ENCODE results near the gene NMNAT2. TPM values are rescaled to one million over a fixed set of nuclear protein-coding genes. Genes with fewer than 3 reads are reported as not detected.

NMNAT2 gene
- total and polyA plus RNA-seq, 7 donors: 0.04 to 0.61 (median 0.38) TPM

- TF ChIP-seq CTCF (IDR thresholded peaks at IDR 0.05): no peak
- no peaks in the 10 kb centered on the region for H3K4me1 ChIP-seq
- H3K4me3 ChIP-seq: no peak overlapping the region
- intact Hi-C loops (cut with DNase I): no loop called here
- H3K27me3 ChIP-seq (ENCODE audit: insufficient read depth in 3 of 3, low read length in 2 of 3): peaks cover 0 to 42% (median 4%) of the 10 kb centered on the region in 3 donors
- no peak overlapping the region for H3K27ac ChIP-seq
- DNase-seq (no peak), ATAC-seq (no peak)
- H3K9me3 ChIP-seq: no peaks in the 10 kb centered on the region
- no peaks in the 10 kb centered on the region for H3K36me3 ChIP-seq (ENCODE audit: insufficient read depth in 1 of 2, low read depth in 1 of 2)
These were observed 6.5 kb upstream of the NMNAT2 start for GRCh38 chr1:183424691-183425090.

- no peak overlapping the region for H3K27ac ChIP-seq
- no peaks in the 10 kb centered on the region for H3K4me1 ChIP-seq
- no peak for DNase-seq
- H3K36me3 ChIP-seq (ENCODE audit: insufficient read depth in 1 of 2, low read depth in 1 of 2): no peaks in the 10 kb centered on the region
- no peak overlapping the region for H3K4me3 ChIP-seq
- WGBS, 3 donors: 42 to 54% (median 49%) methylated on average over 1 of the region's 1 CpG
- intact Hi-C loops (cut with DNase I): no loop called here
- no peak for TF ChIP-seq CTCF (IDR thresholded peaks at IDR 0.05)
- peaks cover 0 to 50% (median 2%) of the 10 kb centered on the region in 3 donors for H3K27me3 ChIP-seq (ENCODE audit: insufficient read depth in 3 of 3, low read length in 2 of 3)
- H3K9me3 ChIP-seq: no peaks in the 10 kb centered on the region
- no peak for ATAC-seq
These were observed 5.4 kb upstream of the NMNAT2 start for GRCh38 chr1:183423541-183423940.

- TF ChIP-seq CTCF (IDR thresholded peaks at IDR 0.05): no peak
- WGBS, 3 donors: 62 to 72% (median 63%) methylated on average over 3 of the region's 3 CpGs
- Histone ChIP-seq H3K9me3 (no peaks in the 10 kb centered on the region), H3K4me3 (no peak overlapping the region), H3K36me3 (ENCODE audit: insufficient read depth in 1 of 2, low read depth in 1 of 2) (no peaks in the 10 kb centered on the region), H3K27ac (no peak overlapping the region), H3K27me3 (ENCODE audit: insufficient read depth in 3 of 3, low read length in 2 of 3) (peaks cover 0 to 82% (median 16%) of the 10 kb centered on the region in 3 donors), H3K4me1 (peaks cover 10% of the 10 kb centered on the region)
- intact Hi-C loops (cut with DNase I): no loop called here
- ATAC-seq (no peak), DNase-seq (no peak)
These were observed 1.2 kb upstream of the NMNAT2 start for GRCh38 chr1:183419399-183419798.

GRCh38 chr1:183418696-183419095, 516 bp upstream of the NMNAT2 start:
- Histone ChIP-seq H3K27ac (no peak overlapping the region), H3K36me3 (ENCODE audit: insufficient read depth in 1 of 2, low read depth in 1 of 2) (no peaks in the 10 kb centered on the region), H3K4me3 (no peak overlapping the region), H3K4me1 (peaks cover 10% of the 10 kb centered on the region), H3K9me3 (no peaks in the 10 kb centered on the region), H3K27me3 (ENCODE audit: insufficient read depth in 3 of 3, low read length in 2 of 3) (peaks cover 2 to 82% (median 16%) of the 10 kb centered on the region in 3 donors)
- intact Hi-C loops (cut with DNase I): no loop called here
- DNase-seq (no peak), ATAC-seq (no peak)
- 71 to 80% (median 72%) methylated on average over 6 of the region's 6 CpGs for WGBS, 3 donors
- TF ChIP-seq CTCF (IDR thresholded peaks at IDR 0.05): no peak
